ENCODE results near the gene GRM8.

Gene GRM8

DNA sequence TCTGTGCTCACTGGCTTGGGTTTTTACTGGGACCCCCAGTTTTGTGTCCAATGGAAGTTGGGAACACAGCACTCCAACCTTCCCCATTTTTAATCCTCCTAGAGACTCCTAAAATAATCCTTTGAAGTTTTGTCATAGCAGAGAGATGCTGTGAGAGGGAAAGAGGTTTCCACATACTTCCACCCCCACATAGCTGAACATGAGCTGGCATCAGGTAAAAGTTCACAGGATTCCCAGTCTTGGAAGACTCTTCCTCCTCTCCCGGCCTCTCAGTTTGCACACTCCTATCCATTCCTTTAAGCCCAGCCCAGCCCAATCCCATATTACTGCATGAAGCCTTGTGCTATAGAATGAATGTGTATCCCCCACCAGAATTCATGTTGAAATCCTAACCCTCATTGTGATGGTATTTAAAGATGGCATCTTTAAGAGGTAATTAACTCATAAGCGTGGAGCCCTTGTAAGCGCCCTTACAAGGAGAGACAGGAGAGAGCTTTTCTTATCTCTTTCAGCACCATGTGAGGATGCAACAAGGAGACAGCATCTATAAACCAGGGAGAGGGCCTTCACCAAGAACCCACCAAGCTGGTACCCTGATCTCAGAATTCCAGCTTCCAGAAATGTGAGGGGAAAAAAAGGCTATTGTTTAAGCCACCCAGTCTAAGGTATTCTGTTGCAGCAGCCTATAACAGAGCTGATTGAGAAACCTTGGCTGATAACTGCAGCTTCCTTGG lies 22.4 kb downstream of the GRM8 start:
- no peak for DNase-seq

DNA sequence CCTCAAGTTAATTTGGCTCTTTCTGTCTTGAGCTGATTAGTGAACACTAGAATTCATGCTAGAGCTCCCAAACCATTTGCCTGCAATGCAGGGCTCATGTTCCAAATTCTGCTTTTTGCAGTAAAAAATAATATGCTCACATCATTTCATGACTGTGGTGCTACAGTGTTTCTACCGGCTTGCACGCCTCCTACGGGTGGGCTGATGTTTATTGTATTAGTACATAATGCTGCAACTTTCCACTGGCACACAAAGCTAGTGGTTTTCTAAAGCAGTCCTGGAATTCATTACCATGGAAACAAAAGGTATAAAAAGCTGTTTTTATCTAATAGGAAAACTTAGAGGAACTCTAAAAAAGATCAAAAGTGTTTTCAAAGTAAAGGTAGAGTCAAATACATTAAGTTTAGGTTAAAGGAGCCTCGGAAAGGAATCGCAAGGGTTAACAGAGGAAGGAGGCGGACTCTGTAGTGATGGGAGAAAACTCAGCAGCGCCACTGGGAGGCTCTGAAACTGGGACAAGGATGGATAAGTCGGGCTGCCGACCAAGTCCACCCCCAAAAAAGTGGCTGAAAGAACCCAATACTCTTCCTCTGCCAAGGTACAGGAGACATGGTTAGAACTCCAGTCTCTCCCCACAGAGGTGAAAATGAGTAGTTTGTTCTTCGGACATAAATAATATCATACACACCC lies 25.9 kb downstream of the GRM8 start:
- no peak for DNase-seq

DNA sequence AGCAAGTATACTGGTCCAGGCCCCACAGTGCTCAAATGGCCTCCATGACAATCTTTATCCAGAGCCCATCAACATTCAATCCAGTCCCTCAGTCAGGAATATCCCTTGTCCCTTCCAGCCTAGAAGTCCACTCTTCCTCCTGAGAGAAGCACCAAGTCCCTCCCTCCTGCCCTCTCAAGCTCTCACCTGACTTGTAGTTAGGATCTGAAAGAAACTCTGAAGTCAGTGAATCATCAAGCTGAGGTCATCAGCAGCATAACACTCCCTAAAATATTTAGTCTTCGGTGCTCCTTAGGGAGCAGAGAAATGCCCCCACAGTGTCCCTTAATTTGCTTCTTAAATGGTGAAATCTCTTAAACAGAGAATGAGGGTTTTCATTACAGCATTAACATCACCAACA lies 31.0 kb downstream of the GRM8 start:
- DNase-seq = no peak

DNA sequence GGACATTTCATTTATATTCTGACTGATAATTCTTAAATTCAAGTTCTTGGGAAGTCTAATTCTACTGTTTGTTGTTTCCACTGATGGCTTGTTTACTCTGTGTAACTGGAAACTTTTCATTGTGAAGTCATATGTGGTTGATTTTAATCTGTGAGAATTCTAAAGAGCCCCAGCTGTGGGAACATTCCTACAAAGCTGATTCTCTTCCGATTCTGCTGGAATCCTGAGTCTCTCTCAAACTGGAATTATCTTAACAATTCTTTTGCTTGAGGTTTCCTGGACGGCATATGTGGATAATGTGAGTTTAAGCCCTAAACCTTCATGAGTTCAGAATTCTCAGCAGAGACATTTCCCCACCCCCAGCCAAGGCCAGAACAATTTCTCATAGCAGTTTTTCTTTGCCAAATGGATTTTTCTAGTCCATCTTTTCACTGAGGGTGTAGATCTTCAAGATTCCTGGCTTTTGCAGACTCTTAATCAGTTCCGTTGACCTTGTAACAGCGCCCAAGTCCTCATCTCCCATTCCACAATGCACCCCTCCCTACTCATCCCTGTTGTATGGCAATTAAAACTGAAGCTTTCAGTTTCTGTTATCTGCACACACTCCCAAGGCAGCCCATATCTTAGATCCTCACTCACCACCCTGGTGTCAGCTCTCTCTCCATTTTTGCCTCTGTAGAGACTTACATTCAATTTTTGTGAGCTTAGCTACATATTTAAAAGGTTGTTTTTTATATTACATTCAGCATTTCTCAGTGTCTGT lies 37.6 kb downstream of the GRM8 start:
- DNase-seq = no peak

DNA sequence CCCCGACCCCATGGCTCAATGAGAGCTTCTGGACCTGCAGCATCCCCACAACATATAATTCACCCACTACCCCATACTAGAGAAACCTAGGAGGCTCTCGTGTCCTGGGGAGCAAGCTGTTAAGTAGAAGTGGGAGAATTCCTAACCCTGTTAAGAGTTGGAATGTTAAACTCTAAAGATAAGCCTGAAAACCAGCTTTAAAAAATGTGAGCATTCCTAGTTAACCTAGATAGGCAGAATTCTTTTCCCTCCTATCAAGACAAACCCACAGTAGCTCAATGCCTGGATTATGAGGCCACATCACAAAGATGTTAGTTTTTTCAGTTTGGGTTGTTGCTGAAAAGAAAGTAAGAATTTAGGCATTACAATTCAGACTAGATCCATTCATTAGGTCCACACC lies 42.9 kb downstream of the GRM8 start:
- no peak for DNase-seq

DNA sequence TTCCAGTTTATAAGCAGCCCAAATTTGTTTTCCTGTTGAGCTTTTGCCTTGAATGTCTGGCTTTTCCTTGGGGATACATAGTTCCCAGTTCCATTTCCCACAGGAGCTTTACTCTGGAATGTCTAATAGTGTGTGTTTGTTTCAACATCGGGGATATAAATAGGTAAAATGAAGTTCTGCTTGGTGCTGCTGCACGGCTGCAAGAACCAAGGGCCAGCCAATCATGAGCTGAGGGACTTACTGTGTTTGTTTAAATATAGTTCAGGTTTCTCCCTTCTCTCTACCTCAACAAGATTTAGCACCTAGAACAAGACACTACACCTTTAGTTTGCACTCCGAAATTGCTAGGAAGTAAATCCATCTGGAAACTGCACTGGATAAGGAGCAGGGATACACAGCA lies 43.9 kb downstream of the GRM8 start:
- DNase-seq = no peak

DNA sequence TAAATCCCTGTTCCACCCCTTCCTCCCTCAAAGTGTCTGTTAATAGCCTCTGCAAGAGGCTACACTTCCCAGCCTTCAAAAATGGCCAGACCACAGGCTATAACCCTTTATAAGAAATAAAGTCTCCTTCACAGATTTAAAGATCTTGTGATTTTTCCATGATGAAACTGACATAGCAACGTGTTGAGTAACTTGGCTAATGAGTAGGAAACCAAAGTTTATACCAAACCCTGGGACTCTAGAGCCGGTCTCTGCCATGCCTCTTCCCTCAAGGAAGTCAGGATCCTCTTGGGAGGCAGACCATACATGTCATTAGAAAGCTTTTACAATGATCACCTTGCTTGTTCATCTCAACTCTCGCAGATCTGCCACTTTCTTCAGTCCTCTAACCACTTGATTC lies 44.4 kb downstream of the GRM8 start:
- DNase-seq = no peak

DNA sequence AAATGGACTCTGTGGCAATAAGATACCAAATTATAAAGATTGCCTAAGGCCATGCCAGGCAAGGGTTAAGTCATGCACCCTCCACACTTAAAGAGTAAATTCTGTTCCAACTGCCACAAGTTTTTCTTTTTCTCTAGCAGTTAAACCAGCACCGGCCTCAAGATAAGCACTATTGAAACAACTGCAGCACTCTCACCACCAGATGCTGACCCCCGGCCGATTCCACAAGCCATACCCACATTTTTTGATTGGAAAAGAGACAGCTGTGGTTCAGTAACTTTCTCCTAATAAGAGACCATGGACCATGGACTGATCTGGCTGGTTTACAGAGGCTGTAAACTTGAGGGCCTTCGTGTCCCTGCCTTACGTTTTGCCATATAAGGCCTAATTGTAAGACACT lies 44.9 kb downstream of the GRM8 start:
- DNase-seq = no peak

DNA sequence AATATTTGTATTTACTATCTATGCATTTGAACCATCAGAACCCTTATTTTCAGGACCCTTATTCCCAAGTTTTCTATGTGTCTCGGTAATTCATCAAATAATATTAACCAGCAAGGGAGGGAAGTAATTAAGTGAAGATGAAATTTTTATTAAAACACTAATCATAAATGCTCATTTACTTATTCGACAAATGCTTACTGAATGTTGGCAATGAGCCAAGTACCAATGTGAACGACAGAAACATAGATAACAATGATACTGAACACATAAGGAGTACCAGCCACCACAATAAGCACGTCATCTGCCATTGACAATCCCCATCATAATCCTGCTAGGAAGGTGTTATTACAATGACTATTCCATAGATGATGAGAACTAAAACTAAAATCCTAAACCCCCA lies 45.5 kb downstream of the GRM8 start:
- DNase-seq = no peak

DNA sequence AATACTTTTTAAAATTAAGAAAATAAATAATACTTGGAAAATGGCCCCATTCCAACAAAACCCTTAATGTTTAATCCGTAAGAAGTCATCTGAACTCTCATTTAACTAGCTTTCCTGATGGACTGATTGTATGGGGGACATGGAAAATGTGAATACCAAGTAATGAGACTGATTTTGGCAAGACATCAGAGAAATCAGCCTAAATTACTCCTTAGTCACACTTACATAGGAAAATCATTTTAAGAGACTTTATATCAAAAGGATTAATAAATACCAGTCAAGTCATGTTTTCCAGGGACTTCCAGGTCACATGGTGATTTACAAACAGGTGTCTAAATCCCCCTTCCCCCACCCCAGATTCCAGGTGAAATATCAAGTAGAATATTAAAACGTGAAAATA lies 58.2 kb downstream of the GRM8 start:
- DNase-seq = no peak

DNA sequence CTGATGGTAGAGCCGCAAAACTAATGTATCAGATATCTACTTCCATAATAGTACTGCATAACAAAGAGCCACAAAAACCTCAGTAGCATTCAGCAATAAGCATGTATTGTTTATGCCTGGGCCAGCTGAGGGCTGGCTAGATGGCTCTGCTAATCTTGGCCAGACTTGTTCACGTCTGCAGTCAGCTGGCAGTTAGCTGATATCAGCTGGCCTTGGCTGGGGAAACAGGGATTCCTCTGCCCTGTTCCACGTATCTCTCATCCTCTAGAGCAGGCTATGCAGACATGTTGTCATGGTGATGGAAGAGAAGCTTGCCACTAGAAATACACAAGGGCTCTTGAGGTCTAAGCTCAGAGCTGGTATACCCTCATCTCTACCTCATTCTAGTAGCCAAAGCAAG lies 62.9 kb downstream of the GRM8 start:
- DNase-seq = no peak

DNA sequence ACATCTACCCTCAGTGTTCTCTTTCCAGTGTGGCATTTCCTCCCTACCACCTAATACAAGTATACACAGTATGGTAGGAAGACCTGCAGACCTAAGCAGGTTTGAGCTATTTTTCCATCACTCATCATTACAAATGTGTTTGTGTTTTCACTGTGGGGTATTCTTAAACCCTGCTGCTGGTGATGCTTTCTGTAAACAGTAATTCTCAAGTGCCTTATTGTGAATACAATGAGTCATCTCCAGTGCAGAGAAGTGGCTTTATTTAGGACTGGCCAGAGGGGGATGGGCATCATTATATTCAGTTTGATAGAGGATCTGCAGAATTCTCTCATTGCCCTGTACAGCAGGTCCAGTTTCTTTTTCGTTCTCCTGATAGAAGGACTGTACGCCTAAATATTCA lies 63.7 kb downstream of the GRM8 start:
- no peak for DNase-seq

DNA sequence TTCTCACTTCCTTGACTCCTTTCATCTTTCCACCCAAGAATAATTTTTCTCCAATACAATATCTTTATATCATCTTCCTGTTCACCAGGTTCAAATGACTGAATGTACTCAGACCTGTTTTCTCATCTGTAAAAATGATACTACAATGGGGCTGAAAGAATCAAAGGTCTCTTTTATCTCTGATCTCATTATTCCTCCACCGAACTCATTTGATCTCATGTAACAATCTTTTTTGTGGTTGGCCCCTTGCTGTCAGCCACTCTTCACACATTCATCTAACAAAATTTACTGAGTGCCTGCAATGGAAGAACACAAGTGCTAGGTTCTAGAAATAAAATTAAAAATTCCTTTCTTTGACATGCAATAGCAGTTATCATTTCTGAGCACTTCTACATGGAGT lies 65.0 kb downstream of the GRM8 start:
- no peak for DNase-seq

DNA sequence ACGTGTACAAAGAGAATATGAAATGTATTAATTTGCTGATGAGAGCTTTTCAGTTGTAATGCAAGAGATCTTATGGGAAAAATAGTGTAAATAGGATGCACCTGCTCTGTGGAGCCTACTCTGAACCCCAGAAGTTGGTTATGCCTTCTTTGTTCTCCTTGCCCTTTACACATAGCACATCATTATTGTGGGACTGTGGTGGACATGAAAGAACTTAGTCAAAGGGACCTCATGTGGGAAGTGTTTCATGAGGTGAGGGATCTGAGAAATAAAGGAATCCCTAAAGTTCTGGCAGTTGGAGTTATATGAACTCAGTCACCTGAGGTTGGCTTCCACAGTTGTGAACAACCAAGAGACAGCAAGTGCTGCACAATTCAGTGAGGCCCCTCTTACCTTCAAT lies 66.1 kb downstream of the GRM8 start:
- no peak for DNase-seq

DNA sequence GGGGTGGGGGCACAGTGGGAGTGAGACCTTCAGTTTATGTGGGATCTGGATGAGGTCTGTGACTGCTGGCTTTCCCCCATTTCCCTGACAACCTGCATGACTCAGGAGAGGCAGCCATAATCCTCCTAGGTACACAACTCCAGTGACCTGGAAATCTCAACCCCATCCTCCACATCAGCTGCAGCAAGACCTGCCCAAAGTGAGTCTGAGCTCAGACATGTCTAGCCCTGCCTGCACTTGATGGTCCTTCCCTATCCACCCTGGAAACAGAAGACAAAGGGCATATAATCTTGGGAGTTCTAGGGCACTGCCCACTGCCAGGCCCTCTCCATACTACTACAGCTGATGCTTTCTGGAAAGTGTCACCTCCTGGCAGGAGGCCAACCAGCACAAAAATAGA lies 75.6 kb downstream of the GRM8 start:
- no peak for DNase-seq

DNA sequence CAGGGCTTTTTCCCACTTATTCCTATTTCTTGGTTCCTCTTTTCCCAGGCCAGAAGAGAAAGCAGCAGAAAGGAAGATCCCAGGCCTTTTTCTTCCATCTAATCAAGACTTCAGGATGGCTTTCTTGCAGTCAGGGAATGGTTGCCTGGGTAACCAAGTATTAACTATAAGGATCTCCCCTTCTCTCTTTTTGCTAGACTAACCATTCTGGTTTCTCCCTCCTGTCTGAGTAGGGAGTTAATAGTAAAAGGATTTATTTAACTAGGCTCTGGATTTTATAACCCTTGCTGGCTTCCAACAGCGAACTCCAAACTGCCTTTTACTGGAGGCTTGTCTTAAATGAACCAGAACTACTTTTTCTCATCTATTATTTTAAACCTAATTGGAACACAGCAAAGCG lies 90.4 kb downstream of the GRM8 start:
- no peak for DNase-seq

DNA sequence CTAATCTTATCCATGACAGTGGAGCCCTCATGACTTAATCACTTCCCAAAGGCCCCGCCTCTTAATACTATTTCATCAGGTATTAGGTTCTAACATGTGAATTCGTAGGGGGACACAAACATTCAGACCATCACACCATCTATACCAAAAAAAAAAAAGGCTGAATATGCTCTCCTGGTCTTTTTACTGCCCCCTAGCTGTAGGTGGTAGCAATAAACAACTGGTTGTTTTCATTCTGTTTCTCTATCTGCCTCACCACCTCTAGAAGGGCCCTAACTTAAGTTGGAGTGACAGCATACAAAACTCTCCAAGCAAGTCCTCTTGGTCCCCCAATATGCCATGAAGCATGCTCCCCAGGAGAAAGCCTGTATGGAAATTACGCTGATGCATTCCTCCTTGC lies 94.1 kb downstream of the GRM8 start:
- no peak for DNase-seq

DNA sequence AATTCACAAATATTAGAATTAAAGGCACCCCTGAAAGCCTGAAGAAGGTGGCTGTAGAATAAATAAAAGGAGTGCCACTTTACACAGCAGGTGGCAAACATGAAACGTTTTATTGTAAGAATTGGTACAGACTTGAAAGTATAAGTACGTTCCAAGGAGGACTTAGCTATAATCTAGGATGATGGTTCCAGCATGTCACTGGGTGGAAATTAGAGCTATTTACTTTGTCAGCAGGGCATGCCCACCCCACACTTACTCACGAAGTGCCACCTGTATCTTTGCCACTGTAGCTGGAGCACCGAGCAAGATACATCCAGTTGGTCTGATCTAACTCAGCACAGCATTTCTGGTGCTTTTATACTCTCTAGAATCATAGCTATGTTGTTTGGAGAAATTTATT lies 97.8 kb downstream of the GRM8 start:
- DNase-seq = no peak

DNA sequence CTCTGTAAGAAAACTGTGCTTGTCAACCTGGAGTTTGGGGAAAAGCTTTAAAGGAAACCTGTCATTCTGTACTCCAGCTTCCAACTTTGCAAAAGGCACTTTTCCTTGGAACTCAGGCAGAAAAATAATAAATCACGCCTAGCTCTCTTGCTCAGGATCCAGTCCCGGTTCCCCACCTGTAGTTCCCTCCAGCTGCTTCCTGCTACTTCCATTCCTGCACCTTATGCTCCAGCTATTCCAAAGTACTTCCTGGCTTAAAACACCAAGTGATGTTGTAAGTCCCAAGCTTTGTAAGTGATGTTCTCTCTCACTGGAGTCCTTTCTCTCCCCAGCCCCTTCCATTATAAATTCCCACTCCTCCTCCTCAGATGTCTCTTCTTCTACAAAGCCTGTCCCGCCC lies 98.6 kb downstream of the GRM8 start:
- no peak for DNase-seq

DNA sequence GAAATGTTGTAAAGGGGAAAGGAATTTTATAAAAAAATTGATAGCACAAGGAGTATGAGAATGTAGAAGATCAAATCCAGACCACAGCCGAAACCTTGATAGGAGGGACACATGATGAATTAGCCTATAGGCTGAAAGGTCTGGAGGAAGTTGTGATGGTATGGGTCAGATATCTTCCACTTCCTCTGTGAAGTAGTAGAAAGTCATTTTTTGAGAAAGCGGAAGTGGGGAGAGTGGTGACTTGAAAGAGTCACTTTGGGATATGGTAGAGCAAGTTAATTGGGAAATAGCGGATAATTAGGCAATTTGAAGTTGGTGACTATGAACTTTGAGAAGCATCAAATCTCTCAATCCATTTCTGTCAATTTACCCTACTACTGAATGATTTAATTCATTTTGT lies 99.4 kb downstream of the GRM8 start:
- DNase-seq = no peak

DNA sequence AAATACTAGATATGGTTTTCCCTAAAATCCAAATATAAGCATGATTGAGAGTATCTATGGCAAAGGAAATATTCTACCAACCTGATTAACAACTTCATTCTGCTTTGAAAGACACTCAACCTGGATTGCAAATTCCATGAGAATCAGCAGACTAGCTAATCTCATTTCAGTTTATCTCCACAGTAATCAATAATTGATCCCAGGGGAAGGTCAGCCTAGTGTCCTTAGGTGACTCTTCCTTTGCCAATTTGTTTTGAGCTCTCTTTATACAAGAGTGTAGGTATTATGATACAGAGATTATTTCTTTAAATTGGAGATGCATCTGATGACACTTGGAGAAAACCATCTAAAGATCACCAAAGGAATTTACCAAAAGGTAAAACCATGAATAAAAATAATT lies 100.3 kb downstream of the GRM8 start:
- DNase-seq = no peak

DNA sequence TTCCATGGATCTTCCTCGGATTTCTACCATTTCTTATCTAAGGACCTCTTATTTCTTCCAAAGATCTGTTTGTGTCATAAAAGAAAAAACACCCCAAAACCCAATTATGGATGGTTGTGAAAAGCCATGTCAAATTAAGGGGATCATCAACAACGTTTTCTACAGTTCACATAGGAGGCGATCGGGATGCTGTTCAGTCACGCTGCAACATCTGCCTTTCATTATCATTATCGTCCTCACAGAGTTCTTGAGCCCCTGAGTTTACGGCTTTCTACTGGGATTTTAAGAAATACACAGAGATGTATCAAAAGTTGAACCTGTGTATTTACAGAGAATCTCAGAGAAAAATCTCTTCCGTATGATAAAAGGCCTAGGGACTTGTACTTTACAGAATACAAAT lies 101.4 kb downstream of the GRM8 start:
- DNase-seq = no peak

DNA sequence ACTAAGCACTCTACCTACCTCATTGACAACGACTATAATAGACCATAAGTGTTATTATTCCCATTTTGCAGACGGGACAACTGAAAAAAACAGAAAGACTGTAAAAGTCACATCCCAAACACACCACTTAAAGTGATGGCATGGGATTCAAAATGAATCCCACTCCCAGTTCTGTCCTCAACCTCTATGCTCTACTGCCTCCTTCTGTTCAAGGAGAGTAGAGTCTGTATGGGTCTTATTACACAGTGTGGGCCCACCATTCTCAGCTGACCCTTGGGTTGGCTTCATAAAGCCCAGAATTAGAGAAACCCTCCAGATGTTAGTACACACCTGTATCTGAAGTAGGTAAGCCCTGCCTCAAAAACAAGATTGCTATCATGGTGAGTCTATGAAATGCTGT lies 102.2 kb downstream of the GRM8 start:
- no peak for DNase-seq

Measured in CD4-positive, alpha-beta T cell treated with Interleukin-6 for 4 hours (primary cell).